ENCODE data around the gene BRD1.
"Not testable (repeated sequence)": the region's sequence is repeated elsewhere in the genome, so short reads cannot be mapped to it uniquely, and the experiment has no call there.

The BRD1 gene

DNA sequence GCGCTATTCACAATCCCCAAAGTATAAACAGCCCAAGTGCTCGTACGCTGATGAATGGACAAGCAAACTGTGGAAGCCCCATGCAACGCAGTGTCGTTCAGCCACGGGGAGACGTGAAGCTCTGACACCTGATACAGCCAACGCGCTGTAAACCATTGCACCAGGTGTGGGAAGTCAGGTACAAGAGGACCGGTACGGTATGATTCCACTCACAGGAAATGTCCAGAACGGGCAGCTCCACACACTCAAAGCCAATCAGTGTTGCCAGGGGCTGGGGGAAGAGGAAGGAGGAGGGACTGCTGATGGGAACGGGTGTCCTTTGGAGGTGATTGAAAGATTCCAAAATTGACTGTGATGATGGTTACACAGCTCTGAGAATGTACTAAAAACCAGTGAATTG, 64.5 kb downstream of the BRD1 start:
- H3K9ac ChIP-seq (ENCODE audit: low read depth, low read length): no peak overlapping the region
- no peaks in the 10 kb centered on the region for H3K4me1 ChIP-seq (ENCODE audit: control insufficient read depth, insufficient read depth, low read length)
- H3K4me3 ChIP-seq (ENCODE audit: low read depth, low read length): no peak overlapping the region
- no peaks in the 10 kb centered on the region for H3K27me3 ChIP-seq (ENCODE audit: control insufficient read depth, insufficient read depth, low read length)
- H3K27ac ChIP-seq (ENCODE audit: low read depth, low read length): no peak overlapping the region
- H3K9me3 ChIP-seq (ENCODE audit: control insufficient read depth, insufficient read depth, low read length): peaks cover 3% of the 10 kb centered on the region
- H3K36me3 ChIP-seq (ENCODE audit: control insufficient read depth, insufficient read depth, low read length): no peaks in the 10 kb centered on the region

DNA sequence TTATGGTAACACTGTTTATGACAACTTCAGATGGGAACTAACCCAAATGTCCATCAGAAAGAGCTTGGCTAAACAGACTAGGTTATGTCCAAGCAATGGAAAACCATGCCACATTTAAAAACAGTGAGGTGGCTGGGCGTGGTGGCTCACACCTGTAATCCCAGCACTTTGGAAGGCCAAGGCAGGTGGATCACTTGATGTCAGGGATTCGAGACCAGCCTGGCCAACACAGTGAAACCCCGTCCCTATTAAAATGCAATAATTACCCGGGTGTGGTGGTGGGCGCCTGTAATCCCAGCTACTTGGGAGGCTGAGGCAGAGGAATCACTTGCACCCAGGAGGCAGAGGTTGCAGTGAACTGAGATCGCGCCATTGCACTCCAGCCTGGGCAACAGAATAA, 65.1 kb downstream of the BRD1 start:
- H3K27me3 ChIP-seq (ENCODE audit: control insufficient read depth, insufficient read depth, low read length); H3K4me1 ChIP-seq (ENCODE audit: control insufficient read depth, insufficient read depth, low read length); H3K9me3 ChIP-seq (ENCODE audit: control insufficient read depth, insufficient read depth, low read length); H3K4me3 ChIP-seq (ENCODE audit: low read depth, low read length); H3K9ac ChIP-seq (ENCODE audit: low read depth, low read length); H3K36me3 ChIP-seq (ENCODE audit: control insufficient read depth, insufficient read depth, low read length); H3K27ac ChIP-seq (ENCODE audit: low read depth, low read length): not testable (repeated sequence)

DNA sequence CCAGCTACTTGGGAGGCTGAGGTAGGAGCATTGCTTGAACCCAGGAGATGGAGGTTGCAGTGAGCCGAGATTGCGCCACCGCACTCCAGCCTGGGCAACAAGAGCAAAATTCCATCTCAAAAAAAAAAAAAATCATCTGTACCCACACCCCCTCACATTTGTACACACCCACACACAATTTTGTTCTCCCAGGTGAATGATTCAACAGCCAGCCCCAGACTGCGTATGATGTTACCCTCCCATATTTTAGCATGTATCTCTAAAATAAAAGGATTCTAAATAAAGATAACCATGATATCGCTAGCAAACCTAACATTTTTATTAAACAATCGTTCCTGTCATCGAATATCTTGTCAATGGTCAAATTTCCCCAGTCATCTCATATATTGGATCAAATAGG, 65.8 kb downstream of the BRD1 start:
- H3K9me3 ChIP-seq (ENCODE audit: control insufficient read depth, insufficient read depth, low read length): no peaks in the 10 kb centered on the region; the same call in 1 of the 2 replicates
- H3K4me3 ChIP-seq (ENCODE audit: low read depth, low read length): no peak overlapping the region
- H3K27me3 ChIP-seq (ENCODE audit: control insufficient read depth, insufficient read depth, low read length): no peaks in the 10 kb centered on the region
- H3K27ac ChIP-seq (ENCODE audit: low read depth, low read length): no peak overlapping the region
- no peak overlapping the region for H3K9ac ChIP-seq (ENCODE audit: low read depth, low read length)
- no peaks in the 10 kb centered on the region for H3K4me1 ChIP-seq (ENCODE audit: control insufficient read depth, insufficient read depth, low read length)
- no peaks in the 10 kb centered on the region for H3K36me3 ChIP-seq (ENCODE audit: control insufficient read depth, insufficient read depth, low read length)

DNA sequence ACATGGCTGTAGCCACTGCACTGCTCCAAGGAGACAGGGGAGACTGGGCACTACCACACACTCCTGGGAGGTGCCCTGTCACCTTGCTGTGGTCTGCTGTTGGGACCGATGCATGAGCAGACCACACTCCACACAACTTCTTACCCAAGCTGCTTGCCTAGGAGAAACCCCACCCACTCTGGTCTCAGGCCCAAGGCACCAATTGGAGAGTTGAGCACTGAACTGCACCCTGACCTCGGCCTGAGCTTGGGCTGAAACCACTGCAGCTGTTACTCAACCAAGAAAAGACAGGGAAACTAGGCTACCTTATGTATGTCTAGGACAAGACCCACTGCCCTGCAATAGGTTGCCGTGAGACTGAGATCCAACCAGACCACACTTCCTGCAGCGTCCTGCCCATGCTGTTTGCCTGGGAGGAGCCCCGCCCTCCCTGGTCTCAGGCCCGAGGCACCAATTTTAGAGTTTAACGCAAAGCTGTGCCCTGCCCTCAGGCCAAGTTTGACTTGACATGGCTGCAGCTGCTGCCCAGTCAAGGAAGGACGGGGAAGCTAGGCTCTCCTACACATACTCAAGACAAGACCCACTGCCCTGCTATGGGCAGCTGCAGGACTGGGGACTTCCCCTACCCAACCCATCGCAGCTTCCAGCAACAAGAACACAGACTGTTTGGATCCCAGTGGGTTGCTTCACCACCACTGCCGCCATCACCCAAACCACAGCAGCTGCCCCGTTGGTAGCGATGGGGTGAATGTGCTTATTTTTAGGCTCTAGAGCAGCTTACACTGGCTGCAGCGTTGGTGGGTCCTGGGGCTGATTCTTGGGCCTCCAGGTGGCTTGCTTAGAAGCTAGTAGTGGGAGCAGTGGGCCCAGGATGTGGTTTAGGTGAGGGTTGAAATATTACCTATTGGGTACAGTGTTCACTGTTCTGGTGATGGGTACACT, 66.8 kb downstream of the BRD1 start:
- H3K9me3 ChIP-seq (ENCODE audit: control insufficient read depth, insufficient read depth, low read length): no peaks in the 10 kb centered on the region
- no peak overlapping the region for H3K27ac ChIP-seq (ENCODE audit: low read depth, low read length)
- no peaks in the 10 kb centered on the region for H3K27me3 ChIP-seq (ENCODE audit: control insufficient read depth, insufficient read depth, low read length)
- H3K4me3 ChIP-seq (ENCODE audit: low read depth, low read length): no peak overlapping the region
- no peaks in the 10 kb centered on the region for H3K36me3 ChIP-seq (ENCODE audit: control insufficient read depth, insufficient read depth, low read length)
- H3K9ac ChIP-seq (ENCODE audit: low read depth, low read length): no peak overlapping the region
- no peaks in the 10 kb centered on the region for H3K4me1 ChIP-seq (ENCODE audit: control insufficient read depth, insufficient read depth, low read length)

DNA sequence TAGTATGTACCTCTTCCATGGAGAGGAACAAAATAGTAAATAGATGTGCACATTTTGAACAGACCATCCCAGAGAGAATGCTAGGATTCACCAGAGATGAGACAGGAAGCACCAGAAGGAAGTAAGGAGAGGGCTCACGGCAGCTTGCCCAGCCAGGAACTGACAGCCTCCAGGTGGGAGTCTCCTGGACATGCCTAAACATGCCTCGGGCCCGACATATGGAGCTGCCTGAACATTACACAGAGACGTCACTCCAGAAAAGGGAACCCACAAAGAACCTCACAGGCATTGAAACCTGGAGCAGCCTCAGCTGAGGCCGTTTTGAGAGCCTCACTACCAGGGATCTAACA, 67.4 kb downstream of the BRD1 start:
- Histone ChIP-seq H3K4me3 (ENCODE audit: low read depth, low read length) (no peak overlapping the region), H3K27me3 (ENCODE audit: control insufficient read depth, insufficient read depth, low read length) (no peaks in the 10 kb centered on the region), H3K9me3 (ENCODE audit: control insufficient read depth, insufficient read depth, low read length) (no peaks in the 10 kb centered on the region), H3K36me3 (ENCODE audit: control insufficient read depth, insufficient read depth, low read length) (no peaks in the 10 kb centered on the region), H3K27ac (ENCODE audit: low read depth, low read length) (no peak overlapping the region), H3K4me1 (ENCODE audit: control insufficient read depth, insufficient read depth, low read length) (no peaks in the 10 kb centered on the region), H3K9ac (ENCODE audit: low read depth, low read length) (no peak overlapping the region)

DNA sequence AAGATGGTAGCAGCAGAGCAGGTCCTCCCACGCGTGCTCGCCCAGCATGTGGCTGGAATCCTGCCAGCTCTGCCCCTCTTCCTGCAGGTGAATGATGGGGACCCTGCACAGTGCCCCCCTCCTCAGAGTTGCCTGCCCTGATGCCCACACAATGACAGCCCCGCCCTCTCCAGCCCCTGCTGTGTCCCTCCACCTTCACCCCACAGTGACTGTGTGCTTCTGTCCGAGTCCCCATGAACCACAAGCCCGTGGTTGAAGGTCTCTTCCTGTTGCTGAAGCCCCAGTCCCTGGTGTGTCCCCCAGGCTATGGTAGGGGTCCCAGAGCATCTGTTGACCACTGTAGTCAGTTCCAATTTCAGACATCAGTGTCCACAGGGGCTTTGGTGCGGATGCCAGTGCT, 71.0 kb downstream of the BRD1 start:
- H3K4me1 ChIP-seq (ENCODE audit: control insufficient read depth, insufficient read depth, low read length): no peaks in the 10 kb centered on the region

DNA sequence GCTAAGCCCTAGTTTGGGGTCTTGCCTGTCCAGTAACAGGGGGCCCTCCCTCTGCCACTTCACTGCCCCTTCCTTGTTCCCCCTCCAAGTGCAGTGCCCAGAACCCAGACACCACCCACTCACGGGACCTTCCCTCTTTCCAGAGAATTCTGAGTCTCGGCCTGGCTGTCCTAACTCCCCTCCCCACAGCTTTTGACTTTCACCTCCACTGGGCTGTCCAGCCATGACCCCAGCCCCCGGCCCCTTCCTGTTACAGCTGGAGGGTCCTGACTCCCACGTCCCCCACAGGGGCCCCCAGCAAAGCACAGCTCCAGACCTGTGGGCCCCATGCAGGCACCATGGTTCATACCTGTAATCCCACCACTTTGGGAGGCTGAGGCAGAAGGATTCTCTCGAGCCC, 71.5 kb downstream of the BRD1 start:
- Histone ChIP-seq H3K4me1 (ENCODE audit: control insufficient read depth, insufficient read depth, low read length) (no peaks in the 10 kb centered on the region), H3K27ac (ENCODE audit: low read depth, low read length) (no peak overlapping the region), H3K9me3 (ENCODE audit: control insufficient read depth, insufficient read depth, low read length) (no peaks in the 10 kb centered on the region), H3K9ac (ENCODE audit: low read depth, low read length) (no peak overlapping the region), H3K4me3 (ENCODE audit: low read depth, low read length) (no peak overlapping the region), H3K27me3 (ENCODE audit: control insufficient read depth, insufficient read depth, low read length) (no peaks in the 10 kb centered on the region), H3K36me3 (ENCODE audit: control insufficient read depth, insufficient read depth, low read length) (no peaks in the 10 kb centered on the region)

More for the DNA sequence above, 71.0 kb downstream of the BRD1 start:
- Histone ChIP-seq H3K9ac (ENCODE audit: low read depth, low read length) (no peak overlapping the region), H3K27ac (ENCODE audit: low read depth, low read length) (no peak overlapping the region), H3K9me3 (ENCODE audit: control insufficient read depth, insufficient read depth, low read length) (no peaks in the 10 kb centered on the region), H3K4me3 (ENCODE audit: low read depth, low read length) (no peak overlapping the region), H3K36me3 (ENCODE audit: control insufficient read depth, insufficient read depth, low read length) (no peaks in the 10 kb centered on the region), H3K27me3 (ENCODE audit: control insufficient read depth, insufficient read depth, low read length) (no peaks in the 10 kb centered on the region)

DNA sequence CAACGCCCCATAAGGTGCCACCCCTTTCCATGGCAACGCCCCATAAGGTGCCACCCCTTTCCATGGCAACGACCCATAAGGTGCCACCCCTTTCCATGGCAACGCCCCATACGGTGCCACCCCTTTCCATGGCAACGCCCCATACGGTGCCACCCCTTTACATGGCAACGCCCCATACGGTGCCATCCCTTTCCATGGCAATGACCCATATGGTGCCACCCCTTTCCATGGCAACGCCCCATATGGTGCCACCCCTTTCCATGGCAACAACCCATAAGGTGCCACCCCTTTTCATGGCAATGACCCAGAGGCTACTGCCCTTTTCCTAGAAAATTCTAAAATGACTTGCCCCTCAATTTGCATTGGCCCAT, 72.1 kb downstream of the BRD1 start:
- H3K27me3 ChIP-seq (ENCODE audit: control insufficient read depth, insufficient read depth, low read length): no peaks in the 10 kb centered on the region
- no peaks in the 10 kb centered on the region for H3K4me1 ChIP-seq (ENCODE audit: control insufficient read depth, insufficient read depth, low read length)
- H3K27ac ChIP-seq (ENCODE audit: low read depth, low read length): no peak overlapping the region

DNA sequence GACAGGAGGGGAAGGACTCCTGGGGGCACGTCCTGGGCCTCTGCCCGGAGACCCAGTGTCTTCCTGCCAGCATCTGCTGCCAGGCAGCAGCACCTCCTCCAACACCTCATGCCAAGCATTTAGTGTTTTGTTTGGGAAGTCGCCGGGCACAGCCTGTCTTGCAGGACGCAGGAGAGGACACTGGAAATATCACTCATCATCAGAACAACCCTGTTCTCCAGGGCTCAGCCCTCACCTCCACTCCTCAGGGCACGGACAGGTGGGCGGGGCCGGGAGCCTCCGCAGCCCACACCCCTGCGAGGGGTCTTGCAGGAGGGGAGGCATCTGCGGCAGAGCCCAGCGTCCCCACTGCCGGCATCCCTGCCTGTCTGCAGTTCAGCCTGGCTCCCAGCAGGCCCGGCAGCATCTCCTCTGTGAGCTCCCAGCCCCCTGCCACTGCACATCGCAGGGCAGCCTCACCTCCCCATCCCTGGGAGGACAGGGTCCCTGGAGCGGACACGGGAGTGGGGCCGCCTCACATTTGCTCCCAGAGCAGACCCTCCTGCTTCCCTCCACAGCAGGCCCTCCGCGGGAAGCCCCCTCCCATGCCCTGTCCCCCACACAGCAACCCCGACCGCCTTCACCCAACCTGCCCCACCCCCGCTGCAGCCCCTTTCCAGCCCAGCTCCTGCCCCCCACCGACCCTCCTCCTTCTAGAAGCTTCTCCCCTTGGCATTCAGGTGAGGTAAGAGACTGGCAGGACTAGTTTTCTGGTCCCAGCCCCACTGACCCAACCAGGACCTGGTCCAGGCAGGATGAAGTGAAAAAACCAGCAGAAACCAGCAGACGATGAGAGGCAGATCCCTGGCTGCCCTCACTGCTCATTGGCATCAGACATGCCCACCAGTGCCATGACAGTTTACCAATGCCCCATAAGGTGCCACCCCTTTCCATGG, 72.7 kb downstream of the BRD1 start:
- no peaks in the 10 kb centered on the region for H3K4me1 ChIP-seq (ENCODE audit: control insufficient read depth, insufficient read depth, low read length)
- no peaks in the 10 kb centered on the region for H3K9me3 ChIP-seq (ENCODE audit: control insufficient read depth, insufficient read depth, low read length)
- no peak overlapping the region for H3K9ac ChIP-seq (ENCODE audit: low read depth, low read length)
- no peaks in the 10 kb centered on the region for H3K27me3 ChIP-seq (ENCODE audit: control insufficient read depth, insufficient read depth, low read length)
- H3K36me3 ChIP-seq (ENCODE audit: control insufficient read depth, insufficient read depth, low read length): no peaks in the 10 kb centered on the region
- H3K27ac ChIP-seq (ENCODE audit: low read depth, low read length): no peak overlapping the region
- no peak overlapping the region for H3K4me3 ChIP-seq (ENCODE audit: low read depth, low read length)

More for the DNA sequence above, 72.1 kb downstream of the BRD1 start:
- H3K36me3 ChIP-seq (ENCODE audit: control insufficient read depth, insufficient read depth, low read length): no peaks in the 10 kb centered on the region
- H3K9ac ChIP-seq (ENCODE audit: low read depth, low read length): no peak overlapping the region
- H3K9me3 ChIP-seq (ENCODE audit: control insufficient read depth, insufficient read depth, low read length): no peaks in the 10 kb centered on the region
- no peak overlapping the region for H3K4me3 ChIP-seq (ENCODE audit: low read depth, low read length)

DNA sequence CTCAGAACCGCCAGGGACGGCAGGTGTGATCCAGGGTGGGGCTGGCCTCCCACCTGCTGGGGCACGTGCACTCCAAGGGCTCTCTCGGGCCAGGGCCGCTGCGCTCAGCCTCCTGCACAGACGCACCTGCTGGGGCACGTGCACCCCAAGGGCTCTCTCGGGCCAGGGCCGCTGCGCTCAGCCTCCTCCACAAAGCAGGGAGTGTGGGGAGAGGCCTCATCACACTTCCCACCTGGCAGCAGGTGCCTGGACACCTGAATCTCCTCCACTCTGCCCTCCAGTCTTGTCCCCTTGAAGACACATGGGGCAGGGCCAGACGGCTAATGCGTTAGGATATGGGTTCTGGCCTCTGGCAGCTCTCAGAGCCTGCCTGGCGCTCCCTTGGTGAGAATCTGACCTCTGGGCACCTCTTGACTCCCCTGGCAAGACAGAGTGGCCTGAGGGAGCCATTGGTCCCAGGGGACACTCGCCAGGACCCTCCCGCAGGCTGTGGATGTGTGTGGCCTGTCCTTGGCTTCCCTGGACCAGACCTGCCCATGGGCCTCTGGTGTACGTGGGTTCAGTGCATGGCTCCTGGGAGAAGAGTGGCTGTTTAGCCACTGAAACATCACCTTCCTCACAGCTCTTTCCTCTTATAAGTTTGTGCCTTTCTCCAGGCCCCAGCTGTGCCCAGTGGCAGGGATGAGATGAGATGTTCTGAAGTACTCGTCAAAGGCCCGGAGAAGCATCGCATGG, 73.5 kb downstream of the BRD1 start:
- Histone ChIP-seq H3K27me3 (ENCODE audit: control insufficient read depth, insufficient read depth, low read length) (no peaks in the 10 kb centered on the region), H3K9ac (ENCODE audit: low read depth, low read length) (no peak overlapping the region), H3K36me3 (ENCODE audit: control insufficient read depth, insufficient read depth, low read length) (no peaks in the 10 kb centered on the region), H3K4me3 (ENCODE audit: low read depth, low read length) (no peak overlapping the region), H3K27ac (ENCODE audit: low read depth, low read length) (no peak overlapping the region), H3K9me3 (ENCODE audit: control insufficient read depth, insufficient read depth, low read length) (no peaks in the 10 kb centered on the region), H3K4me1 (ENCODE audit: control insufficient read depth, insufficient read depth, low read length) (no peaks in the 10 kb centered on the region)

Measured in HUES48 (cell line).